Fibroblast of mammary gland (primary cell): ENCODE results near the gene TYK2.
A peak's percentile ranks its signal among the peaks of the same experiment; 100 is the strongest.

Source experiments
- DNase-seq: peaks from one replicate; pipeline ENCODE4 v3.0.0-alpha.2; 2010; ENCODE audit warnings: low read depth
- H3K4me3 ChIP-seq: 2 replicates; pipeline ENCODE4 v1.5.1; 2011; ENCODE audit warnings: low read depth, mild to moderate bottlenecking, low read length, moderate library complexity; ENCODE audit not compliant: control insufficient read depth
- CTCF ChIP-seq: conservative IDR thresholded peaks from 2 replicates; pipeline ENCODE4 v1.5.1; 2011; ENCODE audit warnings: low read depth, low read length, inconsistent platforms; ENCODE audit not compliant: control insufficient read depth, insufficient read depth

The TYK2 gene

GRCh38 chr19:10335352-10335985, 44.9 kb downstream of the TYK2 start:
- no peak for TF ChIP-seq CTCF
- no peak overlapping the region for H3K4me3 ChIP-seq
- DNase-seq, result no peak

GRCh38 chr19:10334588-10335351, 45.6 kb downstream of the TYK2 start:
- peak; percentile 4 for TF ChIP-seq CTCF
- H3K4me3 ChIP-seq, result peak overlapping the region; percentile 88
- peak; percentile 95 for DNase-seq

- no peak for TF ChIP-seq CTCF
- peak overlapping the region; percentile 88 for H3K4me3 ChIP-seq
- peak; percentile 22 for DNase-seq
Measured at GRCh38 chr19:10333758-10334587, 46.4 kb downstream of the TYK2 start.

GRCh38 chr19:10332965-10333757, 47.2 kb downstream of the TYK2 start, which contains the start of gene RAVER1:
Gene RAVER1 (minus strand): TSS chr19:10333529. CDS start chr19:10333507, 22 bp downstream.
- peak; percentile 96 for DNase-seq
- H3K4me3 ChIP-seq, result peak within 1 kb of the TSS; percentile 88
- no peak for TF ChIP-seq CTCF

GRCh38 chr19:10332158-10332964, 48.0 kb downstream of the TYK2 start:
- no peak for TF ChIP-seq CTCF
- no peak for DNase-seq
- peak overlapping the region; percentile 88 for H3K4me3 ChIP-seq
